B cell (primary cell): ENCODE measurements around the gene TNFAIP2. TPM values are rescaled to one million over a fixed set of nuclear protein-coding genes. Genes with fewer than 3 reads are reported as not detected.
"Not testable (repeated sequence)": the region's sequence is repeated elsewhere in the genome, so short reads cannot be mapped to it uniquely, and the experiment has no call there.

Experiments used
- ATAC-seq: fragments of 200-7000 bp; cut with Tn5 transposase; one replicate; pipeline ENCODE4 v1.10.0; 2021; ENCODE audit warnings: low read depth, mild to moderate bottlenecking, moderate number of reproducible peaks, moderate library complexity
- CTCF ChIA-PET: fragments of 350-600 bp; sonication (Branson Sonifier 250); formaldehyde crosslinking; loops from one replicate; lab custom pipeline; 2021; ENCODE audit warnings: antibody characterized with exemption, inconsistent platforms; lab: Charles Lee
- POLR2A ChIA-PET: fragments of 350-600 bp; sonication (Branson Sonifier 250); formaldehyde crosslinking; loops from one replicate; lab custom pipeline; 2021; ENCODE audit warnings: antibody characterized with exemption; lab: Charles Lee
- DNase-seq: peaks from one replicate; pipeline ENCODE4 v3.0.0; 2013
- H2AFZ ChIP-seq: 2 replicates; pipeline ENCODE4 v1.6.1; 2012; ENCODE audit warnings: mild to moderate bottlenecking, low read depth, low read length; ENCODE audit not compliant: insufficient read depth, poor library complexity, severe bottlenecking
- H3K27ac ChIP-seq, 2 donors: 1 replicate in 1 of 2; 2 replicates in 1 of 2; pipeline ENCODE4 v1.5.1; 2012 to 2013; ENCODE audit warnings: low read length in 2 of 2, mild to moderate bottlenecking in 2 of 2, moderate library complexity in 1 of 2
- H3K27me3 ChIP-seq, 4 experiments: fragments of 200-600 bp in 1 of 4; sonication (generic) in 1 of 4; replicated peaks in 1 of 4; 1 replicate in 2 of 4; 2 replicates in 2 of 4; pipeline versions ENCODE4 v1.6.1 to v1.7.0; 2013 to 2016; ENCODE audit warnings: low read length in 3 of 4, mild to moderate bottlenecking in 2 of 4, mixed read lengths in 1 of 4, moderate library complexity in 1 of 4; ENCODE audit not compliant: insufficient read depth in 4 of 4, control insufficient read depth in 3 of 4; ENCODE audit errors: control extremely low read depth in 1 of 4
- H3K36me3 ChIP-seq, 2 experiments: replicated peaks in 1 of 2; 1 replicate in 1 of 2; 2 replicates in 1 of 2; pipeline versions ENCODE4 v1.6.1 to v1.7.1; 2013; ENCODE audit warnings: low read length in 1 of 2; ENCODE audit not compliant: insufficient read depth in 2 of 2, control insufficient read depth in 1 of 2; ENCODE audit errors: control extremely low read depth in 1 of 2, extremely low read depth in 1 of 2
- H3K4me1 ChIP-seq, 2 donors: fragments of 200-600 bp in 1 of 2; sonication (generic) in 1 of 2; 1 replicate in 1 of 2; 2 replicates in 1 of 2; pipeline versions ENCODE4 v1.5.1 to v1.6.1; 2013 to 2017; ENCODE audit warnings: low read length in 2 of 2; ENCODE audit not compliant: control insufficient read depth in 2 of 2, insufficient read depth in 2 of 2
- H3K4me2 ChIP-seq: replicated peaks from 2 replicates; pipeline ENCODE3; 2012; ENCODE audit warnings: mild to moderate bottlenecking, low read depth, low read length; ENCODE audit not compliant: poor library complexity, severe bottlenecking
- H3K4me3 ChIP-seq, 5 experiments: fragments of 200-600 bp in 1 of 5; sonication (generic) in 1 of 5; 1 replicate in 3 of 5; 2 replicates in 2 of 5; pipeline versions ENCODE4 v1.5.1 to v1.7.0; 2011 to 2016; ENCODE audit warnings: low read length in 4 of 5, mild to moderate bottlenecking in 4 of 5, low read depth in 2 of 5, control low read depth in 1 of 5, moderate library complexity in 1 of 5; ENCODE audit not compliant: insufficient read depth in 1 of 5; ENCODE audit errors: control extremely low read depth in 1 of 5, extremely low read depth in 1 of 5
- H3K79me2 ChIP-seq: fragments of 200-600 bp; sonication (generic); one replicate; pipeline ENCODE4 v1.6.0; 2016; ENCODE audit warnings: low read length; ENCODE audit not compliant: control insufficient read depth, insufficient read depth
- H3K9ac ChIP-seq: fragments of 200-600 bp; sonication (generic); 2 replicates; pipeline ENCODE4 v1.6.1; 2017; ENCODE audit warnings: mild to moderate bottlenecking, low read length, moderate library complexity
- H3K9me3 ChIP-seq, 3 donors: one replicate each; pipeline versions ENCODE4 v1.6.1 to v1.7.1; 2013; ENCODE audit warnings: low read length in 2 of 3; ENCODE audit not compliant: control insufficient read depth in 2 of 3, insufficient read depth in 1 of 3; ENCODE audit errors: control extremely low read depth in 1 of 3
- H4K20me1 ChIP-seq: 2 replicates; pipeline ENCODE4 v1.6.0; 2012; ENCODE audit warnings: mild to moderate bottlenecking, low read length; ENCODE audit not compliant: insufficient read depth, control insufficient read depth, poor library complexity, severe bottlenecking
- H3K27ac Mint-ChIP-seq: one replicate; pipeline ENCODE4 v1.8.0; 2021; ENCODE audit warnings: mixed read lengths
- H3K27me3 Mint-ChIP-seq: one replicate; pipeline ENCODE4 v1.8.0; 2021; ENCODE audit warnings: mixed read lengths
- H3K4me1 Mint-ChIP-seq: one replicate; pipeline ENCODE4 v1.8.0; 2021; ENCODE audit warnings: mixed read lengths
- H3K4me3 Mint-ChIP-seq: one replicate; pipeline ENCODE4 v1.8.0; 2021; ENCODE audit warnings: mixed read lengths
- H3K9me3 Mint-ChIP-seq: one replicate; pipeline ENCODE4 v1.8.0; 2022; ENCODE audit warnings: mixed read lengths; ENCODE audit not compliant: insufficient read depth
- EZH2 ChIP-seq: IDR thresholded peaks from 2 replicates; pipeline ENCODE4 v1.6.1; 2012; ENCODE audit warnings: borderline replicate concordance, low read depth, mild to moderate bottlenecking, moderate library complexity, low read length; ENCODE audit not compliant: insufficient read depth, poor library complexity, severe bottlenecking
- WGBS: methylation state at CpG from one replicate; pipeline ENCODE4 v1.1.5; 2013; ENCODE audit warnings: missing lambda C conversion rate; ENCODE audit not compliant: insufficient coverage; 5-methylcytosine and 5-hydroxymethylcytosine counted together
- intact Hi-C: fragments of 100-400 bp; cut with micrococcal nuclease; formaldehyde crosslinking; loops from one replicate; pipeline ENCODE4 v1.10.0; 2022
- polyA plus RNA-seq: library from polyadenylated mRNA; depleted of rRNA; stranded (reverse); fragments of >200 nt; gene quantifications from 2 replicates; pipeline ENCODE4 v1.2.3, GENCODE V29; 2012
- total RNA-seq, 2 donors: library from RNA; stranded (reverse); fragments of 120-200 nt in 1 of 2; gene quantifications; 1 replicate in 1 of 2; 2 replicates in 1 of 2; pipeline versions ENCODE4 v1.2.3 to v1.2.4, GENCODE V29; 2013 to 2022
- TF ChIP-seq, protein P1 (sequence below): fragments of 200-600 bp; IDR thresholded peaks from one replicate; pipeline ENCODE4 v1.8.0; 2022; ENCODE audit warnings: antibody characterized with exemption, mild to moderate bottlenecking

Gene TNFAIP2
- total and polyA plus RNA-seq, 2 donors (not counting 1 experiment from before 2014, with no cell fraction given): 1.5 to 9.0 TPM

DNA sequence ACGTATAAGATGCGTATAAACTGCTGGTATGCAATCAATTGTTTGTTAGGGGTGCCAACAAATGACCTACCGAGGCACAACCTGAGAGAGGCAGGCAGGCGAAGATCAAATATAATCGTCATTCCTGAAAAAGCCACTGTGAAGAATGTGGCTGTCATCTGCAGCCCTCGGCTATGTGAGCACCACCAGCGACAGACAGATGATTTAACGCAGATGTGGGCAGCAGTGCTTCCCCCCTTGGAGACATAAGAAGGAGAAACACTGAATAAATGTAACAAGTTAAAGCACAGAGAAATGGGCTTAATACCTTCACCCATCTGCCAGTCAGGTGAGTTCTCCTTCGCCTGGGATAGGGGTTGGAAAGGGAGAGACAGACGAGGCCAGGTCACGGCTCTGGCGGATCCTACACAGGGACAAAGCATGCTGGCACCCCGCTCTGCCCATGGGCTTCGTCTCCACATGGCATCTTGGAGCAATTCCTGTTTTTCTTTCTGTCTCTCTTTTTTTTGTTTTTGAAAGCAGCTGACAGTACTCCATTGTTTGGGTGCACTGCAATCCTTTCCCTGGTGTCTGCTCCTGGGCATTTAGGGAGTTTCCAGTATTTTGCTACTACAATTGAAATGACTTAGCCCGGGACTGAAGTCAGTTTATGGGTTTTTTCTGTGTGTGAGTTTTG is 28.1 kb downstream of the TNFAIP2 start:
- ATAC-seq (no peak), DNase-seq (no peak)
- no peak overlapping the region for H3K27ac ChIP-seq
- no peaks in the 10 kb centered on the region for H4K20me1 ChIP-seq
- ChIA-PET POLR2A (no interaction called here), CTCF (no interaction called here)
- no peak overlapping the region for H3K9ac ChIP-seq
- TF ChIP-seq, protein P1, sequence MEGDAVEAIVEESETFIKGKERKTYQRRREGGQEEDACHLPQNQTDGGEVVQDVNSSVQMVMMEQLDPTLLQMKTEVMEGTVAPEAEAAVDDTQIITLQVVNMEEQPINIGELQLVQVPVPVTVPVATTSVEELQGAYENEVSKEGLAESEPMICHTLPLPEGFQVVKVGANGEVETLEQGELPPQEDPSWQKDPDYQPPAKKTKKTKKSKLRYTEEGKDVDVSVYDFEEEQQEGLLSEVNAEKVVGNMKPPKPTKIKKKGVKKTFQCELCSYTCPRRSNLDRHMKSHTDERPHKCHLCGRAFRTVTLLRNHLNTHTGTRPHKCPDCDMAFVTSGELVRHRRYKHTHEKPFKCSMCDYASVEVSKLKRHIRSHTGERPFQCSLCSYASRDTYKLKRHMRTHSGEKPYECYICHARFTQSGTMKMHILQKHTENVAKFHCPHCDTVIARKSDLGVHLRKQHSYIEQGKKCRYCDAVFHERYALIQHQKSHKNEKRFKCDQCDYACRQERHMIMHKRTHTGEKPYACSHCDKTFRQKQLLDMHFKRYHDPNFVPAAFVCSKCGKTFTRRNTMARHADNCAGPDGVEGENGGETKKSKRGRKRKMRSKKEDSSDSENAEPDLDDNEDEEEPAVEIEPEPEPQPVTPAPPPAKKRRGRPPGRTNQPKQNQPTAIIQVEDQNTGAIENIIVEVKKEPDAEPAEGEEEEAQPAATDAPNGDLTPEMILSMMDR: no peak
- TF ChIP-seq EZH2: no peak
- H3K79me2 ChIP-seq: no peaks in the 10 kb centered on the region
- Mint-ChIP-seq H3K27ac (no peak overlapping the region), H3K9me3 (no peaks in the 10 kb centered on the region), H3K27me3 (peaks cover 30% of the 10 kb centered on the region), H3K4me1 (no peaks in the 10 kb centered on the region), H3K4me3 (no peak overlapping the region)
- 83% methylated on average over 13 of the region's 15 CpGs for WGBS
- no peak overlapping the region for H3K4me3 ChIP-seq
- peaks cover 0 to 3% (median 0%) of the 10 kb centered on the region in 4 experiments for H3K27me3 ChIP-seq
- no peak overlapping the region for H3K4me2 ChIP-seq
- intact Hi-C loops: no loop called here
- H3K9me3 ChIP-seq: no peaks in the 10 kb centered on the region
- no peaks in the 10 kb centered on the region for H3K36me3 ChIP-seq
- H2AFZ ChIP-seq: no peak overlapping the region
- no peaks in the 10 kb centered on the region for H3K4me1 ChIP-seq

DNA sequence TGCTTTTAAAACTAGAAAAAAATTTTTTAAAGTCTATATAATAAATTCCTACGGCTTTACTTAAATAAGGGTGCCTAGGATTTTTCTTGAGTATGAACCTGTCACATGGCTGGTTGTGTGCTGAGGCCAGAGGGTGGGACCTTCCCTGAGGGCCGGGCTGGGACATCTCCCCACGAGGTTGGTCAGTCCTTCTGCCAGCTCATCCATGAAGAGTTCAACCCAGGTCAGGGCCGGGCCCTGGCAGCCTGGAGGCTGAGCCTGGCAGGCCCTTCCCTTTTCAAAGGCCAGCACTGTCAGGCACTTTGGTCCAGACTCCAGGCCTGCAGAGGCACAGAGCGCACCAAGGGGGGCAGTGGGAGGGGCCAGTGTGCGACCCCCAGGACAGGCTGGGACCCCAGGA is 31.7 kb downstream of the TNFAIP2 start:
- no peak for ATAC-seq
- Histone ChIP-seq H3K4me2 (no peak overlapping the region), H2AFZ (no peak overlapping the region), H3K27ac (no peak overlapping the region), H3K9ac (no peak overlapping the region), H3K9me3 (no peaks in the 10 kb centered on the region), H3K36me3 (no peaks in the 10 kb centered on the region), H3K79me2 (no peaks in the 10 kb centered on the region), H3K27me3 (no peaks in the 10 kb centered on the region), H4K20me1 (no peaks in the 10 kb centered on the region), H3K4me1 (no peaks in the 10 kb centered on the region), H3K4me3 (no peak overlapping the region)
- H3K9me3 Mint-ChIP-seq: no peaks in the 10 kb centered on the region
- no peak for TF ChIP-seq EZH2
- TF ChIP-seq, protein P1: no peak
- intact Hi-C loops: no loop called here
- 79% methylated on average over 5 of the region's 6 CpGs for WGBS
- no peaks in the 10 kb centered on the region for H3K4me1 Mint-ChIP-seq
- ChIA-PET POLR2A (no interaction called here), CTCF (no interaction called here)
- no peak for DNase-seq
- H3K27ac Mint-ChIP-seq: no peak overlapping the region
- no peak overlapping the region for H3K4me3 Mint-ChIP-seq
- H3K27me3 Mint-ChIP-seq: peaks cover 8% of the 10 kb centered on the region

DNA sequence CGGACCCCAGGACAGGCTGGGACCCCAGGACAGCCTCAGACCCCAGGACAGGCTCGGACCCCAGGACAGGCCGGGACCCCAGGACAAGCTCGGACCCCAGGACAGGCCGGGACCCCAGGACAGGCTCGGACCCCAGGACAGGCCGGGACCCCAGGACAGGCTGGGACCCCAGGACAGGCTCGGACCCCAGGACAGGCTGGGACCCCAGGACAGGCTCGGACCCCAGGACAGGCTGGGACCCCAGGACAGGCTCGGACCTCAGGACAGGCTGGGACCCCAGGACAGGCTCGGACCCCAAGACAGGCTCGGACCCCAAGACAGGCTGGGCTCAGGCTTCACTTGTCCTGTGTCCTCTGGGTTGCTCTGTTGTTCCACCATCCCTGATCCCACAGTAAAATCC is 32.2 kb downstream of the TNFAIP2 start:
- H3K79me2 ChIP-seq, H3K36me3 ChIP-seq, H3K9ac ChIP-seq, H3K9me3 ChIP-seq, H3K27me3 Mint-ChIP-seq, H3K9me3 Mint-ChIP-seq, POLR2A ChIA-PET, CTCF ChIA-PET, H3K27ac ChIP-seq, H4K20me1 ChIP-seq, H2AFZ ChIP-seq, H3K4me1 Mint-ChIP-seq, H3K27me3 ChIP-seq, H3K4me1 ChIP-seq, ATAC-seq, H3K4me3 Mint-ChIP-seq, DNase-seq, H3K4me3 ChIP-seq, H3K27ac Mint-ChIP-seq, H3K4me2 ChIP-seq, intact Hi-C loops: not testable (repeated sequence)
- WGBS: 85% methylated on average over 12 of the region's 12 CpGs
